ENCODE data around the gene ITK.

The ITK gene

GRCh38 chr5:157214861-157215513 lies 34.3 kb downstream of the ITK start:
- Histone ChIP-seq H3K27me3 (ENCODE audit: low read depth, low read length) (no peaks in the 10 kb centered on the region), H3K4me1 (ENCODE audit: control insufficient read depth in 1 of 2, insufficient read depth in 2 of 2, low read length in 2 of 2) (no peaks in the 10 kb centered on the region), H3K36me3 (ENCODE audit: control insufficient read depth in 1 of 2, insufficient read depth in 2 of 2, low read length in 2 of 2) (no peaks in the 10 kb centered on the region), H3K27ac (ENCODE audit: low read length) (no peak overlapping the region), H3K9me3 (ENCODE audit: control insufficient read depth in 1 of 2, low read length in 2 of 2) (no peaks in the 10 kb centered on the region), H3K4me3 (ENCODE audit: low read depth in 1 of 2, low read length in 2 of 2) (no peak overlapping the region)

- no peaks in the 10 kb centered on the region for H3K9me3 ChIP-seq (ENCODE audit: control insufficient read depth in 1 of 2, low read length in 2 of 2)
- H3K4me3 ChIP-seq (ENCODE audit: low read depth in 1 of 2, low read length in 2 of 2): no peak overlapping the region
- H3K27ac ChIP-seq (ENCODE audit: low read length): no peak overlapping the region
- no peaks in the 10 kb centered on the region for H3K4me1 ChIP-seq (ENCODE audit: control insufficient read depth in 1 of 2, insufficient read depth in 2 of 2, low read length in 2 of 2)
- no peaks in the 10 kb centered on the region for H3K27me3 ChIP-seq (ENCODE audit: low read depth, low read length)
- H3K36me3 ChIP-seq (ENCODE audit: control insufficient read depth in 1 of 2, insufficient read depth in 2 of 2, low read length in 2 of 2): no peaks in the 10 kb centered on the region
Observed at GRCh38 chr5:157215514-157216167, 35.0 kb downstream of the ITK start.

- Histone ChIP-seq H3K27ac (ENCODE audit: low read length) (no peak overlapping the region), H3K27me3 (ENCODE audit: low read depth, low read length) (no peaks in the 10 kb centered on the region), H3K36me3 (ENCODE audit: control insufficient read depth in 1 of 2, insufficient read depth in 2 of 2, low read length in 2 of 2) (no peaks in the 10 kb centered on the region), H3K4me1 (ENCODE audit: control insufficient read depth in 1 of 2, insufficient read depth in 2 of 2, low read length in 2 of 2) (no peaks in the 10 kb centered on the region), H3K4me3 (ENCODE audit: low read depth in 1 of 2, low read length in 2 of 2) (no peak overlapping the region), H3K9me3 (ENCODE audit: control insufficient read depth in 1 of 2, low read length in 2 of 2) (no peaks in the 10 kb centered on the region)
Observed at GRCh38 chr5:157216391-157217142, 35.9 kb downstream of the ITK start.

- Histone ChIP-seq H3K27me3 (ENCODE audit: low read depth, low read length) (no peaks in the 10 kb centered on the region), H3K4me1 (ENCODE audit: control insufficient read depth in 1 of 2, insufficient read depth in 2 of 2, low read length in 2 of 2) (no peaks in the 10 kb centered on the region), H3K36me3 (ENCODE audit: control insufficient read depth in 1 of 2, insufficient read depth in 2 of 2, low read length in 2 of 2) (no peaks in the 10 kb centered on the region), H3K9me3 (ENCODE audit: control insufficient read depth in 1 of 2, low read length in 2 of 2) (no peaks in the 10 kb centered on the region), H3K27ac (ENCODE audit: low read length) (no peak overlapping the region), H3K4me3 (ENCODE audit: low read depth in 1 of 2, low read length in 2 of 2) (no peak overlapping the region)
Observed at GRCh38 chr5:157217289-157218024, 36.8 kb downstream of the ITK start.

DNA sequence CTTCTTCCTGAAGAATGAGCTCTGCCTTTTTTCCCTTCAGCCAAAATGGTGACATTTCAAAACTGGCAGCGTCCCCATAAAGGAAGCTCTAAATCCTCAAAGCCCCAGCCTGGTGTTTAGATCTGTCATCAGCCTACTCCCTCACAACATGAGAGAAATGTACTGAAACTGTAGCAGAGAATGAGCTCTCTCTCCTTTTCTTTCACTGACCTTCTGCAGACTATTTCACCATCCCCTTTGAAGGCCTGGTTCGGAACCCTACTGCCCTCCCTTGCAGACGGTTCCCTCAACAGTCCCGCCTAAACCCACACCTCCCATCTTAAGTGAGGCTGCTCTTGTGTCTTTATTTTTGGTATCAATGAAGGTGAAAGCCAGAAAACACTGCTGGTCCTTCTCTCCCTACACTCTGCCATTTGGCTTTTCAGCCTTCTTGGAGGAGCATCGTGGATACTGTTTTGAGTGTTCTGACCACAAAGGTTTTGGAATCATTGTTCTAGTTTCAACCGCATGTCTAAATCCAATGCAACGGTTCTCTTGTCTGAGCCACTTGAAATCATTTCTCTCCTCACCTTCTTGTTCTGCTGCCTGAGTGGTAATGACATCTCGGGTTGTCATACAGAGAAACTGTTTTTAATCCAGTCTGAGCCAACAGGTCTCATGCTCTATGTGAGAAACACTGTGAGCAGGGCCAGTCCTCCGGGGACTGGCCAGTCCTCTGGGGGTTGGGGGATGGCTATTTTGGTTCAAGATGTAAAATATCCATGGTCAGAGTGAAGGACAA lies 39.0 kb downstream of the ITK start:
- no peaks in the 10 kb centered on the region for H3K4me1 ChIP-seq (ENCODE audit: control insufficient read depth in 1 of 2, insufficient read depth in 2 of 2, low read length in 2 of 2)
- no peaks in the 10 kb centered on the region for H3K27me3 ChIP-seq (ENCODE audit: low read depth, low read length)
- H3K4me3 ChIP-seq (ENCODE audit: low read depth in 1 of 2, low read length in 2 of 2): no peak overlapping the region
- H3K36me3 ChIP-seq (ENCODE audit: control insufficient read depth in 1 of 2, insufficient read depth in 2 of 2, low read length in 2 of 2): no peaks in the 10 kb centered on the region
- H3K9me3 ChIP-seq (ENCODE audit: control insufficient read depth in 1 of 2, low read length in 2 of 2): no peaks in the 10 kb centered on the region
- H3K27ac ChIP-seq (ENCODE audit: low read length): no peak overlapping the region

DNA sequence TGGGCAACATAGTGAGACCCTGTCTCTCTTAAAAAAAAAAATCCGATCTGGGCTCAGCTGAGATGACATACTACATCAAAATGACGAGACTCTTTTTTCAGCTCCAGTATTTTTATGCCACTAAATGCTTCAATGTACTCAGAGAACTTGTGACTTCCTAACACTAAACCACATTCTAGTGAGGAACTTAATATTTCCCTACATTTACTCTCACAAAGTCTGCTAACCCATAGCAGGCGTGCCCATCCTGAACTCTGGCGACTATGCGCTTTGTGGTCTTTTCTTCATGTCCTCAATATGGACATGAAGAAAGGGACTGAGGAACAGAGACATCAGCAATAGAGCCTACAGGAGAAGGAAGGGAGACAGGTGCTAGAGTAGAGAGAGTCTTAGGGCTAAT lies 41.3 kb downstream of the ITK start:
- no peak overlapping the region for H3K27ac ChIP-seq (ENCODE audit: low read length)
- H3K4me3 ChIP-seq (ENCODE audit: low read depth in 1 of 2, low read length in 2 of 2): no peak overlapping the region
- H3K4me1 ChIP-seq (ENCODE audit: control insufficient read depth in 1 of 2, insufficient read depth in 2 of 2, low read length in 2 of 2): no peaks in the 10 kb centered on the region
- H3K27me3 ChIP-seq (ENCODE audit: low read depth, low read length): no peaks in the 10 kb centered on the region
- no peaks in the 10 kb centered on the region for H3K36me3 ChIP-seq (ENCODE audit: control insufficient read depth in 1 of 2, insufficient read depth in 2 of 2, low read length in 2 of 2)
- H3K9me3 ChIP-seq (ENCODE audit: control insufficient read depth in 1 of 2, low read length in 2 of 2): no peaks in the 10 kb centered on the region

GRCh38 chr5:157222506-157223230 lies 42.0 kb downstream of the ITK start:
- Histone ChIP-seq H3K4me1 (ENCODE audit: control insufficient read depth in 1 of 2, insufficient read depth in 2 of 2, low read length in 2 of 2) (no peaks in the 10 kb centered on the region), H3K4me3 (ENCODE audit: low read depth in 1 of 2, low read length in 2 of 2) (no peak overlapping the region), H3K27me3 (ENCODE audit: low read depth, low read length) (no peaks in the 10 kb centered on the region), H3K9me3 (ENCODE audit: control insufficient read depth in 1 of 2, low read length in 2 of 2) (no peaks in the 10 kb centered on the region), H3K36me3 (ENCODE audit: control insufficient read depth in 1 of 2, insufficient read depth in 2 of 2, low read length in 2 of 2) (no peaks in the 10 kb centered on the region), H3K27ac (ENCODE audit: low read length) (no peak overlapping the region)

GRCh38 chr5:157225469-157226422 lies 45.1 kb downstream of the ITK start:
- H3K9me3 ChIP-seq (ENCODE audit: control insufficient read depth in 1 of 2, low read length in 2 of 2): no peaks in the 10 kb centered on the region
- H3K27me3 ChIP-seq (ENCODE audit: low read depth, low read length): no peaks in the 10 kb centered on the region
- no peak overlapping the region for H3K27ac ChIP-seq (ENCODE audit: low read length)
- H3K36me3 ChIP-seq (ENCODE audit: control insufficient read depth in 1 of 2, insufficient read depth in 2 of 2, low read length in 2 of 2): no peaks in the 10 kb centered on the region
- no peak overlapping the region for H3K4me3 ChIP-seq (ENCODE audit: low read depth in 1 of 2, low read length in 2 of 2)
- no peaks in the 10 kb centered on the region for H3K4me1 ChIP-seq (ENCODE audit: control insufficient read depth in 1 of 2, insufficient read depth in 2 of 2, low read length in 2 of 2)

- Histone ChIP-seq H3K9me3 (ENCODE audit: control insufficient read depth in 1 of 2, low read length in 2 of 2) (no peaks in the 10 kb centered on the region), H3K4me1 (ENCODE audit: control insufficient read depth in 1 of 2, insufficient read depth in 2 of 2, low read length in 2 of 2) (no peaks in the 10 kb centered on the region), H3K27ac (ENCODE audit: low read length) (no peak overlapping the region), H3K4me3 (ENCODE audit: low read depth in 1 of 2, low read length in 2 of 2) (no peak overlapping the region), H3K27me3 (ENCODE audit: low read depth, low read length) (no peaks in the 10 kb centered on the region), H3K36me3 (ENCODE audit: control insufficient read depth in 1 of 2, insufficient read depth in 2 of 2, low read length in 2 of 2) (no peaks in the 10 kb centered on the region)
Observed at GRCh38 chr5:157230610-157231009, 50.0 kb downstream of the ITK start.

Data from muscle layer of duodenum (tissue), 2 donors.